Embryonic facial prominence (tissue), 1 donor: ENCODE results near the gene FBF1.

ENCODE experiments used
- DNase-seq: peaks from one replicate; pipeline ENCODE4 v3.0.0-alpha.2; 2016; ENCODE audit errors: extremely low spot score

The FBF1 gene

DNA sequence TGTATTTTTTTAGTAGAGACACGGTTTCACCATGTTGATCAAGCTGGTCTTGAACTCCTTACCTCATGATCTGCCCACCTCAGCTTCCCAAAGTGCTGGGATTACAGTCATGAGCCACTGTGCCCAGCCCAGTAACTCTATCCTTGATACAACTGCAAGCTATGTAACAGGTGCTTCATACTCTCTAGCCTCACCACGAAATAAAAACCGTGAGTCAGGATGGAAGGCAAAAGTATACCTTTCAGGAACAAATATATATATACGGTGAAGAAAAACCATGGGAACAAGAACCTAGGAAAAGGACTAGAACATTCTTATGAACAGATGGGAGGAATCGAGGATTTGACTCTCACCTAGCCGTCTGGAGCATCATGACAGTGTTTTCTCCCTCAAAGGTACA is 9.6 kb upstream of the FBF1 start:
- no peak for DNase-seq

DNA sequence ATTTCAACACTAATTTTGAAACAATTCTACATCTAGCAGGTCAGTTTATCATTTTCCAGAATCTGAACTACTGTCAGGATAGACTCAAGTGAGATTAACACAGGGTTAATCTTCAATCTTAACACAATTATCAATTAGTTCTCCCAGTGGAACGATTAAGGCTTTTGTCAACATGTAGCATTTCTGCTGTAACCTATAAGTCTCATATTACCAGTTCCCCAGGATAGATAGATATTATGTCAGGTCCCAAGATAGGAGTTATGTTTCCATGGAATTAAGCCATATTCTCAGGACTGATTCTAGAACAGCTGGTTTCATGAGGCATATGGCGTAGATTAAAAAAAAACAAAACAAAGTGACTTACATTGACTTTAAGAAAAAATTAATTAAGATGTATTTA is 4.4 kb upstream of the FBF1 start:
- no peak for DNase-seq

DNA sequence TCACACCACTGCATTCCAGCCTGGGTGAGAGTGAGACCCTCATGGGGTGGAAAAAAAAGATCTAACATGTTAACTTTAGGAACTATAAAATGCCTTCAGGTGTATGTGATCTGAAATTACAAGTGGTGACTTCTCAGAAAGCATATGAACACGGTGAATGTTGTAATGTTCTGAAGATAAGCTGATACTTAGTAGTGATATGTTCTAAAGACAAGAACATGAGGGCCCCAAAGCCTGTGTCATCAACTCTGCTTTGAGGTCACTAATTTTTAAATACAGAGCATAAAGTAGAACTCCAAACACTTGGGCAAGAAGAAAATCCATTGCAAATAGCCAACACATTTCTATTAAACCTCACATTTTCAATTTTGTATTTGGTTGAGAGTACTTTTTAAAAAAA is 2.6 kb upstream of the FBF1 start:
- DNase-seq = no peak

DNA sequence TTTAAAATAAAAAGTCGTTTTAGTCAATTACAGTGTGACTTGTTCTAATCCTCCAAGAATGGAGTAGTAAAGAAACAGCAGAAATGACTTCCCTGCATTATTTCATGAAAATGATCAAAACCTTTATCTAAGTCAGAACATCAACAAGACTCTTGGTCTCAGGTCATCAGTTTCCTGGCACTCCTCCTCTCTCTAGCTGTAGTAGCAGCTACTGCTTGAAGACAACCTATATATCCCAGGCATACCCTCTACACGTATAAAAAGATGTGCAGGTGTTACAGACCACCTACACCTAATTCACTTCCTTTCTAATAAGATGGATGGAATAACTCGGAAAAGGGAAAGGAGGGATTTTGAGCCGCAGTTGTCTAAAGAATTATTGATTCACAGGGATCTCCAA is 1.6 kb upstream of the FBF1 start:
- no peak for DNase-seq

DNA sequence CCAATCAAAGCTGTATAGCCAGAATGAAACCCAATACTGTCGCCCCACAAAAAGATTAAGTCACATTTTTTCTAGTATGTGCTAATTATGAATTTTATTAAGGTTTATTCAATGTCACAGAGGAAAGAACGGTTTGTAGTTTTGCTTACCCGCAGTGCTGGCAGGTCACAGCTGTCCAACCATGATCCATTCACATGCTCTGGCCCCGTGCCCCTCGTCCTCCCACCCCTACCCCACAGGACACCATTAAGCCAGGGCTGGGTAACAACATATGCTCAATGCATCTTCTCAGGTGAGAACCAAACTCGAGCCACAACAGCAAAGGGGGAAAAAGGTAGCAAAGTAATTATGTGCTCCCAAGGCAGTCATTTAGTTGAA is 589 bp upstream of the FBF1 start:
- no peak for DNase-seq

DNA sequence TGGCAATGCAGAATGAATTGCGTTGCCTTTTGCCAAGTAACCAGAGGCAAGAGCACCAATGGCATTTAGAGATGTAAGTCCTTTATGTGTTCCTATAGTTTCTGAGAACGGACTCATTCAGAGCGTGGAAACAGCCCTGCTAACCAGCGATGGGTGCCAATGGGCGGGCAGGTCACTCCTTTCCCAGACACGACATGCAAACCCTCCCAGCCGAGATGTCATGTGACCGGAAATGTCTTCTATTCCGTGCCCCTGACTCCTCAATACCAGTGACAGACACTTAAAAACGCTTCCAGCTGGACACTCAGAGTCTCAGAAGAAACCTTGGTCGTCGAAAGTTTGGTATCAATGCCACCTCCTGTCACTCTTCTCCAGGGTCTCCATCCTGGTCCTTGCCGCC is 3.2 kb downstream of the FBF1 start:
- DNase-seq = no peak

DNA sequence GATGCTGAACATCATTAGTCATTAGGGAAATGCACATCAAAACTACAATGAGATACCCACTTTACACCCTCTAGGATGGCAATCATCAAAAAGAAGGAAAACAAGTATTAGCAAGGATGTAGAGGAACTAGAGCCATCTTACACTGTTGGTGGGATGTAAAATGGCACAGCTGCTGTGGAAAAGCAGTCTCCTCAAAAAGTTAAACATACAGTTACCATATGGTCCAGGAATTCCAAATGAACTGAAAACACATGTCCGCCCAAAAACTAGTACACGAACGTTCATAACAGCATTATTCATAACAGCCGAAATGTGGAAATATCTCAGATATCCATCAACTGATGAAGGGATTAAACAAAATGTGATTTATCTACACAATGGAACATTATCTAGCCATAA is 7.0 kb downstream of the FBF1 start:
- DNase-seq = no peak

DNA sequence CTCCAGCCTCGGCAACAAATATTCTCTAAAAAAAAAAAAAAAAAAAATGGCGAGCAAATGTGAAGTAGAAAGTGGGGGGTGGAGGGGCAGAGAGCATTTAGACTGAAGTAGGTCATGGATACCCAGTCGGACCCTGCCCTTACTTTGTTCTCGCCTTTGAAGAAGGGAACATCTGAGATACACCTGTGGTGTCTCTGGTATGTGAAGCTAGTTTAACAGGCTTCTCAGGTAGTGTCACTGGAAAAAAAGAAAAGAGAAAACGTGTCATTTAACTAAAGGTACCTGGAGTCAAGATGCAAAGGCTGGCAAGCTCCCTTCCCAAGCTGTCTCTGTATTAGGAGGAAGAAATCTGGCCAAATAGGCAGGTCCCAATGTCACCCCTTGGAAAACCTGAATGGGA is 8.0 kb downstream of the FBF1 start:
- DNase-seq = no peak

DNA sequence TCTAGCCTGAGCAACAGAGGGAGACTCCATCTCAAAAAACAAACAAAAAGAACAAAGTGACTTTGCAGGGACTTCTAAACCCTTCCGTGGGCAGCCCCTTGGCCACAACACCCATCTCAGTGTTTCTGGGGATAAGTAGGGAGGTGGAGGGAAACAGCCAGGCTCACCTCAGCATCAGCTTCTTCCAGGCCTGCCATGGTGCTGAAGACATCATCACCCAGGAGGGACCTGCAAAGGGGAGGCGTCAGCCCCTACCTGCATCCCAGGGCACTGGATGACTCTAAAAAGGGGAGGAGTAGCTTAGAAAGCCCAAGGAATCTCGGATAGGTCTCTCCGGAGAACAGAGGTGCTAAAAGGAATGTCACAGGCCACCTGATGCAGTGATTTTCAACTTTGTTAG is 9.8 kb downstream of the FBF1 start:
- DNase-seq = no peak

DNA sequence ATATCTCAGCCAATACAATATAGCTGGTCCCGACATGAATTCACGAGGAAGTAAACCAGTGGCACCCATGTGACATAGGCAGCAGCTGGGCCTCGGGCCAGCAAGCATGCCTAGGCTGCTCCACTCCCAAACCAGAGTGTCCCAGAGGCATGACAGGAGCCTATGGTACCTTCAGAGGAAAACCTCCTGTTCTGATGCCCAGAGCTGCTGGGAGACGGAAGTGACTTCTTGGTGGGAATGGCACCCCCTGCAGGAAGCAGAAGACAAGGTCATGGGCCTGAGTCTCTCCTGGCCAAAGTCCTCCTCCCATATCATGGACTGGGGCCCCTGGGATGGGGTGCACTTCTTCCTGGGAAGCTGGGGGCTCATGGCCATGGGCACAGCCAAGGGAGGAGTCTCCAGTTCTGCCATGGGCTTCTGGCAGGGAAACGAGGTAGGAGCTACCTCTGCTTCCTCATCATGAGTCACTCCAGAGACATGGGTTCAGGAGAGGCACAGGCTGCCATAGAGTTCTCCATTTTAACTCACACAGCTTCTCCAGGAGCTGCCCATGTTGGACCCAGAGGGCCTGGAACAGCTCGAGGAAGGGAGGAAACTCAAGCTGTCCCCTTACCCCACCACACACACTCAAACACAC is 13.4 kb downstream of the FBF1 start:
- no peak for DNase-seq

DNA sequence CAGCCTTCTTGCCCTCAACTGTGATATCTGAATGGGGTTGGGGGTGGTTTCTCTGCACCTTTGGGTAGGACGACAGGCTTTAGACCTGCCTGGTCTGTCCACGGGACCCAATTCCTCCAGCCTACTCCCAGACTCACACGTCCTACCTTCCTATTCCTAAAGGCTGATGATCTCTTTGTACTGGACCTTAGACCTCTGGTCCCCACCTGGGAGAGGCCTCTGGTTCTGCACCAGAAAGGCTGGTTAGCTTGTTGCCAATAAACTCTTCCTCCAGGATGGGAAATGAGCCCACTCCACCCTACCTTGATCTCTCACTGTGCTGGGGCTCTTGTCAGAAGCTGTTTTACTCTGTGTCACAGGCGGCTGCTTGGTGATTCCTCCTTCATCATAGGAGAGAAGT is 14.4 kb downstream of the FBF1 start:
- no peak for DNase-seq

DNA sequence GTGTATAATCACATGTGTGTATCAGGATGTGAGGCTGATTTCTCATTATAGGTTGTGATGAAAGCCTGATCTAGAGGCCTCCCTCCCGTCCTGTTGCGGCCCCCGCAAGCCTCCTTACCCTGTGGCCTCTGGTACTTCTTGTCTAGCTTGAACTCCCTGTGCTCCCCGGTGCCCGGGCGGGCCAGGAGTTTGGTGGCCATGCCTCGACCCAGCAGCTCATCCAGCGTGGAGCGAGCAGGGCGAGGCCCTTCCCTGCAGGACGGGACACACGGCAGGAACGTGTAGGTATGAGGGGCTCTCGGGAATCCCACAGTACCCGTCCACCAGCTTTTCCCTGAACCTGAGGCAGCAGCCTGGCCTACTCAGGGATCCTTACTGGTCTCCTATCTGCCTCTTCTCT is 14.9 kb downstream of the FBF1 start:
- no peak for DNase-seq

DNA sequence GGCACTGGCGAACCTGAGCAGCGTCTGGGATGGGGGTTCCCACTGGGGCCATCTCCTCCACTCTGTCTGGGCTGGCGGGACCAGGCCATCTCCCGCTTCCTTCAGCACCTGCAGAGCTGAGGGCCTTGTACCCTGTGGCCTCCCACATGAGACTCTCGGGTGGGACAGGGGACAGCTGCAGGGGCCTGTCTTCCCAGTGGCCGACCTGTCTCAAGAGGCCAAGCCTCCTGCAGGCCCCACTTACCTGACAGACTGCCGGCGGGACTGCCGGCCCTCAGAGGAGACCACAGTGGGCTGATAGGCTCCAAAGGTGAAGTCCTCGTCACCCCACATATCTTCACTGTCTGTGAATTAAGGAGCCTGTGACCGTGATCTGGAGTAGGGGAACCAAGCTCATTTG is 15.7 kb downstream of the FBF1 start:
- DNase-seq = no peak

DNA sequence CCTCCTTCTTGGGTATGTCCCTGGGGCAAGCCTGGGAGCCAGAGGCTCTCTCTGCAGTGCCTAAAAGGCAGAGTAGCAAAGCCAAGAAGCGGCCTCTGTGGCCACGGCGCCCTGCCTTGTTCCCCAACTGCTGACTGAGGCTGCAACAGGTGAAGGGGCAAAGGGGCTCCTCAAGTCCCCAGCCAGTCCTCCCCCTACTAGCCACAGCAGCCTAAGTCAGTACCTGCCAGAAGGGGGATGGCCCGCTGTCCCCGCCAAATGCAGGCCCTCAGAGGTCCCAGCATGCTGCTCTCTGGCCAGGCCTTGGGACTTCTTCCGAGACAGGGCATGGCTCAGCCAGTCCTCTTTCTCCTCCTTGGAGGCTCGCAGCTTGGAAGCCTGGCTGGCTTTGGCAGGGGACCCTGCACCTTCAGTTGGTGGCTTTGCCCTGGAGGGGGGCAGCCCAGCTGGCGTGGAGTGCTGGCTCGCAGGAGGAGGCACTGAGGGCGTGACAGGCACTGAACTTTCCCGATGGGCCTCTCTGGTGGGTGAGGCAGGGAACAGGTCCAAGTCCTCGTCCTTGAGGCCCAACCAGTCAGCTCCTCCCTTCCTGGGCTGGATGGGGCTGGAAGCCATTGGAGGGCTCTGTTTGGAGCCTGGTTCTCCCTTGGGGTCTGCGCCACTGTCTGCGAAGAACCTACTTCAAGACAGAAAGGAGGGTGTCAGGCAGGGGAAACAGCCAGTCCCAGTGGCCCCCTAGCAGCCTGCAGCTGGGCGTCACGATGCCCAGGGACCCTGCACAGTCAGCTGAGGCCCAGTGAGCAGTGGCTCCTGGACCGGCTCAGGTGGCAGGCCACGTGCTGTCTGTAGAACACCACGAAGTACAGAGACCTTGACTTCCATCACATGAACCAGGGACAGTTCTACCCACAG is 17.6 kb downstream of the FBF1 start:
- no peak for DNase-seq

DNA sequence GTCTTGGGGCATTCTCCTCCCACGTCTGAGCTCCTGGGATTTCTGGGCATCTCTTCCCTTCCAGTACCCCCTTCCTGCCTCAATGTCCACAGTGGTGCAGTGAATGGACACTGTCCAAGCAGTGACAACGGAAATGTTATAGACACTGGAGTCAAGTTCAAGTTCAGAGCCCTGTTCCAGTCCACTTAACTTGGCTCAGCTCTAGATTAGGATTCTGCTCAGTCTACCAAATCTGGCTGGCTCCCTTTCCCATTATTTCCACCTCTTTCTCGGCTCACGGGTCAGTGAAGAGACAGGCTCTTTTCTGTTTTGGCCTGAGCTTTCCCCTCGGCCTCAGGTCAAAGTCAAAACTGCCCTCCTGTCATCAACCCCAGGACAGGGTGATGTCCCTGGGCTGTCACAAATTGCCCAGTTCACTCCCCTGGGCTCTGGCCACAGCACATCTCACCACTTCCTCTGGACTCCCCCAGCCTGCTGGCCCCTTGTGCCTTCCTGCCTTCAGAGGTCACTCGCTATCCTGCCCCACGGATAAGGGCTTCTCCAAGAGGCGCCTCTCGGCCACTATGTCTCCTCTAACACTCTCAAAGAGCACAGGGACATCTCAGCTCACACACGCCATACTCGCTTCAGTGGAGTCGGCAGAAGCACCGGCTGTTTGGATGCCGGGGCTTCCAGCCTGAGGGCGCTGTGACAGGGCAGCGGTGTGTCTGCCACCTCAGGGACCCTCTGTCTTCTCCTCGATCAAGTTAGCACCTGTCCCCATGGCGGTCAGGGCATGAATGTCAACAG is 18.5 kb downstream of the FBF1 start:
- DNase-seq = no peak

DNA sequence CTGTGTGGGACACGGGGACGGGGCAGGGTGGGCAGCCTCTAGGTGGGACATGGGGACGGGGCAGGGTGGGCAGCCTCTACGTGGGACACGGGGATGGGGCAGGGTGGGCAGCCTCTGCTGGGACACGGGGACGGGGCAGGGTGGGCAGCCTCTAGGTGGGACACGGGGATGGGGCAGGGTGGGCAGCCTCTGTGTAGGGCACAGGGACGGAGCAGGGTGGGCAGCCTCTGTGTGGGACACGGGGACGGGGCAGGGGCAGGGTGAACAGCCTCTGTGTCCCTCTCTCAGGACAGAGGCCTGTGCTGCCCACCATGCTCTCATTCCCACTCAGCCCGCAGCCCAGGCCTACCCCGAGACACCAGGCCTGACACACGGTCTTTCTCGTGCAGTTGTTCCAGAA is 19.2 kb downstream of the FBF1 start:
- no peak for DNase-seq

DNA sequence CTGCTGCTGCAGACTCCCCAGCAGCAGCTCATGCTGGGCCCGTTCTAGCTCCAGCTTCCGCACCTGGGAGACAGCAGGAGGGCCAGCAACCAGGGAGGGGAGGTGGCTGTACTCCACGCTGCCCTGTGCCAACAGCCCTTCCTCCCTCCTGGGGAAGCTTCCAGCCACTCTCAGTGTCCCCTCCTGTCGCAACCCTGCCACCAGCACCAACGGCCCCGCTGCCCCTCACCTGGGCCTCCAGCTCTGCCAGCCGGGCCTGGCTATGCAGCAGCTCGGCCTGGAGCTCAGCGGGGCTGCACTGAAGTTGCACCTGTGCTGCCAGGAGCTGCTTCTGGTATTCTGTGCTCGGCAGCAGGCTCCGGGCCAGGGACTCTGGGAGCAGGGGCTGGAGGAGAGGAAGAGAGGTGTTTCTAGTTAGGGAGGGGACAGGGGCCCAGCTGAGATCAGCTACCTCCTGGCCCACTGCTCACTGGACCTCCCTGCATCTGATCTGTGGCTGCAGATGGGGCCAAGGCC is 20.7 kb downstream of the FBF1 start:
- no peak for DNase-seq

DNA sequence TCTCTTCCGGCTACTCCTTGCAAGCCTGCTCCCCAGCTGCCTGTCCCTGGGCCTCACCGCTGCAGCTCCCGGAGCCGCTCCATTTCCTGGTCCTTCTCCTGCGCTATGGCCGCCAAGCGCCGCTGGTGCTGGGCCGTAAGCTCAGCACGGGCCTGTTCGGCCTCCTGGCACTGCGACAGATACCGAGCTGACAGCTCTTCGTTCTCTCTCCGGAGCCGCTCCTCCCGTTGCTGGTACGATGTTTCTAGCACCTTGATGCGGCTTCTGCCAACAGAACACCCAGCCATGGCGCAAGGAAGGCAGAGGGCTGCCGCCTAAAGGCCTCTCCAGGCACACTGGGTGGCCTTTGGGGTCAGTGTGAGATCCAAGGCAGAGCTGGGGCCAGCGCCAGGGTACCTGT is 21.2 kb downstream of the FBF1 start:
- DNase-seq = no peak

DNA sequence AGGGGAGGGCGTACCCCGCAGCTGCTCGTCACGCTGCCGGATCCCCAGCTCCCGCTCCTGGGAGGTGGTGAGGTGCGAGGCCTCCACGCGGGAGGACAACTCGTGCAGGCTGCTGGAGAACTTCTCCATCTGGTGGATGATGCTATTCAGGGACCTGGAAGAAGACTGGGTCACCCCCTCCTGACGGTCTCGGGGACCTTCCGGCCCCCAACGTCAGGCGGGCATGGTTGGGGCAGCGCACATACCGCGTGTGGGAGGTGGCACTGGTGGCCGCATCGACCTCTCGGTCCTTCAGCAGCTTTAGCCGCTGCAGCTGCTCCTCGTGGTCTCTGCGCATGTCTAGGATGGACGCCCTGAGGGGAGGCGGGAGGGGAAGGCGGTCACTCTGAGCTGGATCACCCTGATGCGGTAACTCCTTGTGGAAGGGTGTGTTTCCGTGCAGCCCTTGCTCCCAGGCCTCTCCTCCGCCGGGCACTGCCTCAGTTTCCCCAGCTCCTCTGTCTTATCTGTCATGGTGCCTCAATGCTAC is 22.9 kb downstream of the FBF1 start:
- no peak for DNase-seq

DNA sequence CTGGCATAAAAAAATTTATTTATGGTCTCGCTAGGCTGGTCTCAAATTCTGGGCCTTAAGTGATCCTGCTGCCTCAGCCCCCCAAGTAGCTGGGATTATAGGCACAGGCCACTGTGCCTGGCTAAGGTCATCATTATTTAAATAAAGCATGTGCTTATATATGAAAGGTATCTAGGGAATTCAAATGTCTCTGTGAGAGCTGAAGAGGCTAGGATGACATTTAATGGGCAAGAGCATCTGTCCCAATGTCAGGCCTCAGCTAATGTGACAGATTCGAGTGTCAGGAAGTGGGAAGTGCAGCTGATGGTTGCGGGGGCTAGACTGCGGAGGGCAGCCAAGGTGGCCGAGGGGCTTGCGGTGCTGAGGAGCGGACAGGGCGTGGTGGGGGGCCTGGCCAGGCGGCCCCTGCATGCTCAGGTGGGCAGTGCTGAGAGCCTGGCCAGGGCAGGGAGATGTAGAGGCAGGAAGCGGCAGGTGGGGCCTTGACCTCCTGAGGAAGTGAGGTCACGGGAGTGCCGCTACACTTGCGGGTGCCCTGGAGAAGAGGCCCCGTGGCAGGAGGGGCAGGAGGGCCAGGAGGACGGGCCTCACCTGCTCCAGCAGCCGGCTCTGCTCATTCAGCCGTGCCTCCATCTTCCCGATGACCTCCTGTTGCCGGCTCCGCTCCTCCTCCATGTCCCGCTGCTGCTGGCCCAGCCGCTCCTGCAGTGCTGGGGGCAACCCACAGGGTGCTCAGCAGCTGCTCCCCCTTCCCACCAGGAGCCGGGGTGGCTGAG is 23.5 kb downstream of the FBF1 start:
- no peak for DNase-seq

DNA sequence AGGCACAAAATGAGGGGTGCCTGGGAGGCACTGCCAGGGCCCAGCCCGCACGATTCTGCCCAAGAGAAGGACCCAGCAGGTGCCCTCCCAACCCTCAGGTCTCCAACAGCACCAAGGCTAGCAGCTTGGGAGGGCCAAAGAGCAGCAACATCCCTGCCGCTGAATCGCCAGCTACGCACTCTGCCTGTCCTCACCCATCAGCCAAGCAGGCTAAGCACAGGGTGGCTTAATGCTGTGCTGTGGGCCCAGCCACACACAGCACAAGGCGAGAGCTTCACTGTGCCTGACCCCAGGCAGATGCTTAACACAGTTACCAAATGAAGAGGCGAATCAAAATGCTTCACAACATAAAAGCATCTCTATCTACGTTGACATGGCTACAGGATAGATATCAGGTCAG is 25.6 kb downstream of the FBF1 start:
- DNase-seq = no peak
